Superior temporal gyrus (tissue), 1 donor: ENCODE results near the gene PLS3.
"Not testable (repeated sequence)": the region's sequence is repeated elsewhere in the genome, so short reads cannot be mapped to it uniquely, and the experiment has no call there.

Experiments
- DNase-seq: peaks from one replicate; pipeline ENCODE4 v3.0.0-alpha.2; 2016; ENCODE audit errors: extremely low spot score

PLS3 gene, protein sequence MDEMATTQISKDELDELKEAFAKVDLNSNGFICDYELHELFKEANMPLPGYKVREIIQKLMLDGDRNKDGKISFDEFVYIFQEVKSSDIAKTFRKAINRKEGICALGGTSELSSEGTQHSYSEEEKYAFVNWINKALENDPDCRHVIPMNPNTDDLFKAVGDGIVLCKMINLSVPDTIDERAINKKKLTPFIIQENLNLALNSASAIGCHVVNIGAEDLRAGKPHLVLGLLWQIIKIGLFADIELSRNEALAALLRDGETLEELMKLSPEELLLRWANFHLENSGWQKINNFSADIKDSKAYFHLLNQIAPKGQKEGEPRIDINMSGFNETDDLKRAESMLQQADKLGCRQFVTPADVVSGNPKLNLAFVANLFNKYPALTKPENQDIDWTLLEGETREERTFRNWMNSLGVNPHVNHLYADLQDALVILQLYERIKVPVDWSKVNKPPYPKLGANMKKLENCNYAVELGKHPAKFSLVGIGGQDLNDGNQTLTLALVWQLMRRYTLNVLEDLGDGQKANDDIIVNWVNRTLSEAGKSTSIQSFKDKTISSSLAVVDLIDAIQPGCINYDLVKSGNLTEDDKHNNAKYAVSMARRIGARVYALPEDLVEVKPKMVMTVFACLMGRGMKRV

GRCh38 chrX:115560978-115561604, at the start of gene PLS3:
TSS of gene PLS3 (plus strand) at chrX:115561174. CDS start at chrX:115610251, 49,077 bp downstream.
- DNase-seq, result peak; percentile 78

DNA sequence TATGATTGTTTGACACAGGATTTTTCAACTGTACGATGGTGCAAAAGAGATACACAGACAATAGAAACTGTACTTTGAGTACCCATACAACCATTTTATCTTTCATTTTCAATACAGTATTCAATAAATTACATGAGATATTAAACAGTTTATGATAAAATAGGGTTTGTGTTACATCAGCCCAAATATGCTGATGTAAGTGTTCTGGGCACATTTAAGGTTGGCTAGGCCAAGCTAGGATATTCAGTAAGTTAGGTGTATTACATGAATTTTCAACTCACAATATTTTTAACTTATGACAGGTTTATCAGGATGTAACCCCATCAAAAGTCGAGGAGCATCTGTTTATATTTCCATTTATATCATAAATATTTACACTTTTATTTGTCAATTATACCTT, 42.9 kb upstream of the PLS3 start:
- DNase-seq, result no peak

- DNase-seq, result no peak
Measured at GRCh38 chrX:115521741-115522140, 39.2 kb upstream of the PLS3 start.

- DNase-seq, result no peak
Measured at GRCh38 chrX:115522952-115523351, 38.0 kb upstream of the PLS3 start.

GRCh38 chrX:115525486-115525885, 35.5 kb upstream of the PLS3 start:
- no peak for DNase-seq

DNA sequence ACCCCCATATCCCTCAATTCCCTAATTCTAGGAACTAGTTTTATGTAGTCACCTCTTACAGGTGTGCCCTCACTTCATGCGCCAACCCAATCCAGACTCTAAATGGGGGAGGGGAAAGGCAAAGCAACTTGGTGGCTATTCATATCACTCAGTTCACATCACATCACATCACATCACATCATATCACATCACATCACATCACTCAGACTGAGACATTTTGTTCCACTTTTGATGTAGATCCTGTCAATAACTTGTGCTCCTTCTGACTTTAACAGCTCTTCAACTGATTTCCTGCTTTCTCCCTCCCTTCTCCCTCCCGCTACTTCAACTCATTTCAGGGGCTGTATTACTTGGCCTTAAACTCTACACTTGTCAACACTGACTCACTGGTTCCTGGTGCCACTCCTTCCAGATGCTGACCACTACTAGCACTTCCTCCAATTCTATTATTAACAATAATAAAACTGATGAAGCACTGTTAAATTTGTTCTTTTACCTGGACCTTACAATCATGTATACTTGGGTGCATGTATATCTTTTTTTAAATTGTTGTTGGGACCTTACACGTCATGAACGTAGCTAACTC, 29.1 kb upstream of the PLS3 start:
- no peak for DNase-seq

- no peak for DNase-seq
Measured at GRCh38 chrX:115533485-115533884, 27.5 kb upstream of the PLS3 start.

DNA sequence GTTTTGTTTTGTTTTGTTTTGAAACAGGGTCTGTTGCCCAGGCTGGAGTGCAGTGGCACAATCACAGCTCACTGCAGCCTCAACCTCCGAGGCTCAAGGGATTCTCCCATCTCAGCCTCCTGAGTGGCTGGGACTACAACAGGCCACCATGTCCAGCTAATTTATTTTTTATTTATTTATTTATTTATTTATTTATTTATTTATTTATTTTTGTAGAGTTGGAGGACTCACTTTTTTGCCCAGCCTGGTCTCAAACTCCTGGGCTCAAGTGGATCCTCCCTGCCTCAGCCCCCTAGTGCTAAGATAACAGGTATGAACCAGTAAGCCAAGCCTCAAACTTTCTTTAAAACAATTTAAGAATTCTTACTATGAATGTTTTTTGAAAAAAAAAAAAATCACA, 26.6 kb upstream of the PLS3 start:
- no peak for DNase-seq

DNA sequence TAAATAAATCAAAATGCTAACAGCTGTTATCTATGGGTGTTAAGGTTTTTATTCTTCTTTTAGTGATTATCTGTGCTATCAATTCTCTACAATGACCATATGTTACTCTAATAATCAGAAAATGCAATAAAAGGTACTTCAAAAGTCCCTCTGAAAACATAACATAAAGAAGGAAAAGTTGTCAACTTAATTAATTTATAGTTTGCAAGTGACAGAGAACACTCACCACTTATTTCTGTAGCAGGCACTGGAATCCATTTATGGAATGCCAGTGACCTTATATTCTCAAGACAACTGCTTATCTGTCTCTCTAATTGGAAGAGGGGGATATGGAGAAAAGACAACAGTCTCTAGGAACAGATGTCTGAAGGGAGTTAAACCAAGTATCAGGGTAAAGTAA, 25.6 kb upstream of the PLS3 start:
- DNase-seq, result no peak

DNA sequence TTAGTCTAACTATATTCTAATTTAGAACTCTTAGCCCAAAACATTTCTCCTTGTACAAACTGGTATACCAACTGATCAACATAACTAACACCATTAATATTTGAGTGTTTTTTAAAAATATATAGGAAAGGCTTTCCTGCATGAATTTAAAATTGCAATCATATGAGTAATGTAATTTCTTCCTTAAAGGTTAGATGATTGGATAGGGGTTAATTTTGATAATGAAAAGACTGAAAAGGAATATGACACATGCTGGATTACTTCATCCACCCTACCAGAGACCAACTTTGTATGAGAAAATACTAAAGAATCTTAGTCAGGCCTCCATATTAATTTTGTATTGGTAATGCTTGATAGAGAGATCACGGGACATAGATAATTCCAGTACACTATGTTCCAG, 25.1 kb upstream of the PLS3 start:
- no peak for DNase-seq

DNA sequence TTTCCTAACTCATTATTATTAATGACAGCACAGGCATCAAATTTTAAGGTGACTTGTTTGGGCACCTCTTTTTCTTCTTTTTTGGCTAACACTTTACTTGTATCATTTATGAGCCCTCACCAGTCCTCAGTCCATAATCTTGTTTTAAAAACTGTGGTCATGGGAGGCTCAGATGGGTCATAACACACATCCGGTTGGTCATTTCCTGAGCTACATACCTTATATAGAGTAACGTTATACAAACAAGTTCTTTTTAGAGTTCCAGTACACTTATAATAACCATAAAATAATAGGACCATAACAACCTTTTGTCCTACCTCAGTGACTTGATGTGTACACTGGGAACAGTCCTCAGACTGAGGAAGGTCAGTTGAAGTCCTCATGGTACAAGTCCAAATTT, 21.1 kb upstream of the PLS3 start:
- no peak for DNase-seq

GRCh38 chrX:115541045-115541444, 19.9 kb upstream of the PLS3 start:
- DNase-seq, result not testable (repeated sequence)

DNA sequence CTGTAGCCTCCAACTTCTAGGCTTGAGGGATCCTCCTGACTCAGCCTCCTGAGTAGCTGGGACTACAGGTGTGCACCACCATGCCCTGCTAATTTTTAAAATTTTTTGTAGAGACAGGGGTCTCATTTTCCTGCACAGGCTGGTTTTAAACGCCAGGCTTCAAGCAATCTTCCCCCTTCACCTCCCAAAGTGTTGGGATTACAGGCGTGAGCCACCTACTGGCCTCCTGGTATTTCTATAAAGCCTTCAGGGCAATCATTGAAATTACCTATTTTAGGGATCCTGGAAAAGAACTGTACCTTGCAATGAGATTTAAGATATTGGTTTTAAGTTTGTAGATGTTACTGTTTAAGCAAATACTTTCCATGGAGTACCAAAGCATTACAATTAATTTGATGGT, 13.5 kb upstream of the PLS3 start:
- no peak for DNase-seq

DNA sequence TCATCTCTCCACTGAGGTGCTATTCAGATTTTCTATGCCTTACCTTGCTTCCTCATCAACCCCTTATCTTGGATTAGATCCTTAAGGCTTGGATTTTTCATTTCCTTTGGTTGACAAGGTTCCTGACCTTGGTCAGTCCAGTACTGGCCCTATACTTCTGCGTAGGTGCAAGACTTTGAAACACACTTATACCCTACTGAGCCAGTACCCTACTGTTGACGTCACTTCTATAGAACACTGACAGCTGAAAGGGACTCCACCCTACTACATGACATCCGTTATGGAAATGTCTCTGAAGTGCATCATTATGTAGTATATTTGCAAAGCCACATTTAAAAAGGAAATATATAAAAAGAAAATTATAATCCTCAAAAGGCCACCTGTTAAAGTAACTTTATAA, 12.0 kb upstream of the PLS3 start:
- DNase-seq, result no peak

DNA sequence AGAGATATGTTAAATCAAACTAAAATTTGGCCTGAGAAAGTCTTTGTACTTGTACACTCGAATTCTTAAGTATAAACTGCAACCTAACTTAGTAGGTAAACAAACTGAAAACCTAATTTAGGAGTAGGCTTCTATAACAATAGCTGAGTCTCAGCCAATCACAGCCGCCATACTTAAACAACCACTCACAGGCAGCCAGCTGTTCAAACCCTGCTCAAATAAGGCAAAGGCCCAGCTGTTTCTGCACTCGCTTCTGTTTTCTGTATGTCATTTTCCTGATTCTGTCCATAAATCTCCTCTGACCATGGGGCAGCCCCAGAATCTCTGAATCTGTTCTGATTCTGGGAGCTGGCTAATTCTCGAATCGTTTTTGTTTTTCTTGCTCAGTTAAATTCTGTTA, 7.8 kb upstream of the PLS3 start:
- DNase-seq, result no peak

- no peak for DNase-seq
Measured at GRCh38 chrX:115559672-115560071, 1.3 kb upstream of the PLS3 start.

GRCh38 chrX:115560211-115560977, 580 bp upstream of the PLS3 start:
- no peak for DNase-seq

DNA sequence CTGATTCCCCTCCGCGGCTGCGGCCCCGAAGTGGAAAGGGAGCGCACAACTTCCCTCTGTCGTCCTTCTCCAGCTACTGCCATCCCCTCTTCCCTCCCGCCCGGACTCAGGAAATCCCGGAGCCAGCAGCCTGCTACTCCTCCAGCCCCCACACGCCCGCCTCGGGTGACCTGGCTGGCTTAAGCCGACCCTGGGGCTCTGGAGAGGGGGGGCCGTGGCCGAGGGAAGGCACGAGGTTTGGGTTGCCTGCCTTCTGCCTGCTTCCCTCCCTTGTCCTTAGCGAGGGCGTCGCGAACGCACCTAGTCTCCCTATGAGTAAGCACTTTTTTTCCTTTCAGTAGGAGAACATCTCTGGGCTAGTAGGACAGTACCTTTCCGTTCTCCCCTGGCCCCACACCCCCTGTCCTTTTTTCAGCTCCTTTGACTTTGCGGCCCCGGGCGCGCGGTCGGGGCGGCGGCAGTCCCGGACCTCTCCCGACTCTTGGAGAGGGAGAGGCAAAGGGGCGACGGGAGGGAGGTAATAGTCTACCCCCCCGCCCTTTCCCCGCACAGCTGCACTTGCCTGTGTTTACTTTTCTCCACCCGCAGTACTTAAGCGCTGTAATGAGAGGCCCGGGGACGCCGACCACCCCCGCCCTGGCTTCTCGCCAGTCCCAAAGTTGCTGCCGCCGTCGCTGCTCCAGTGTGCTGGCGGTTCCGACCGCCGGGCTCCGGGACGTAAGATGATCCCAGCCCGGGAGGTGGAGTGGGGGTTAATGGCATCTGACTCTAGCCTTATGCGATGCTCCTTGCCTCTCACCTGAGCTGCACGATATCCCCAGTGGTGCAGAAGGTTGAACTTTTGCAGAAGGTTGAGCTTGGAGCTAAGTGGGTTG, 868 bp downstream of the PLS3 start:
- DNase-seq, result peak; percentile 28

- peak; percentile 68 for DNase-seq
Measured at GRCh38 chrX:115562480-115562847, 1.5 kb downstream of the PLS3 start.

GRCh38 chrX:115563633-115564162, 2.7 kb downstream of the PLS3 start:
- no peak for DNase-seq

DNA sequence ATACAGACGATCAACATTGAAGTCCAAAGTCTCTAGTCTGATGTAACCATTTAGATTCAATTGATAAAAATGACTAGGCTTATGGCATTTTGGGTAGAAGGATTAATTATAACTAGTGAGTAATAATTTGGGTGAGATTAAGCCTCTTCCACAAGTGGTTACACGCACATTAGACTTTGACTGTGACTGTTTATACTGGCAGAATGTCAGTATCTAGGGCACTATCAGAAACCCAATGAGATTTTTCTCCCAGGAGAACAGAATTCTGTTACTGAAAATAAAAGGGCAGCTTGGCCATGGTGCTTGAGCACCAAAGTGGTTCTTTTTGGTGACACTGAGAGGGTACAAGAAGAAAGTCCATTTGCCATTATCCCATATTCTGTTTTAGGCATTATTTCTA, 3.3 kb downstream of the PLS3 start:
- DNase-seq, result peak; percentile 31
